Hypothalamus (tissue), 51 donors: Measurements from ENCODE around the gene NUBP2.
A peak's percentile ranks its signal among the peaks of the same experiment; 100 is the strongest.

Experiments used
- DNase-seq, 51 donors: peaks; one replicate each; lab custom pipeline; 2025; lab: John Stamatoyannopoulos, UW

NUBP2 gene

DNA sequence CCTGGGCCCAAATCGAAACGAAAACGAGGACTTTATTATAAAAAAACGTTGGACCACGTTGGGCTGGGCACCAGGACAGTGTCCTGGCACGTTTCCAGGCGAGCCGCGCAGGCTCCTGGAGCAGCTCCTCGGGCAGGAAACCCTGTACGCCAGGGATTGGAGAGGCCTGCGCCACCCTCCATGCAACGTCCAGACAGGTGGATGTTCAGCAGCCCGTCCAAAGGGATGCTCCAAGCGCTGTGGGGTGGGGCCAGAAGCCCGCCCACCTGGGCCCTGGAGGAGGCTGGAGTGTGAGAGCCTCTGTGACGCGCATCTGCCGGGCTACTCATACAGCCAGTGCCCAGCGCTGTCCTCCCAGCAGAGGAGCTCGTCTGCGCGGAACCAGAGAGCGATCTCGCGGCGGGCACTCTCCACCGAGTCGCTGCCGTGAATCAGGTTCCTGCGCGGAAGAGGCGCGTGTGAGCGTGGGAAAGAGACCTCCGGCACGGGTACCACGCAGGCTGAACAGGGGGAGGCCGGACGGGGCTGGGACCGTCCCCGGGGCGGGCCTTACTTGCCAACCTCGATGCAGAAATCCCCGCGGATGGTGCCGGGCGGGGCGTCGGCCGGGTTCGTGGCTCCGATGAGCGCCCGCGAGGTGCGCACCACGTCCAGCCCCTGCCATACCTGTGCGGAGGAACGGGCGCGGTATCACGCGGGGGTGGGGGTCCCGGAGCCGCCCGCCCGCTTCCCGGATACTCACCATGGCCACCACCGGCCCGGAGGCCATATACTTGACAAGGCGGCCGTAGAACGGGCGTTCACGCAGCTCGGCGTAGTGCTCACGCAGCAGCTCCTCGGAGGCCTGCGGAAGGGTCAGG, 12.2 kb upstream of the NUBP2 start:
- peak in 44 of 51 donors; percentile 13 to 71 (median 43) for DNase-seq

DNA sequence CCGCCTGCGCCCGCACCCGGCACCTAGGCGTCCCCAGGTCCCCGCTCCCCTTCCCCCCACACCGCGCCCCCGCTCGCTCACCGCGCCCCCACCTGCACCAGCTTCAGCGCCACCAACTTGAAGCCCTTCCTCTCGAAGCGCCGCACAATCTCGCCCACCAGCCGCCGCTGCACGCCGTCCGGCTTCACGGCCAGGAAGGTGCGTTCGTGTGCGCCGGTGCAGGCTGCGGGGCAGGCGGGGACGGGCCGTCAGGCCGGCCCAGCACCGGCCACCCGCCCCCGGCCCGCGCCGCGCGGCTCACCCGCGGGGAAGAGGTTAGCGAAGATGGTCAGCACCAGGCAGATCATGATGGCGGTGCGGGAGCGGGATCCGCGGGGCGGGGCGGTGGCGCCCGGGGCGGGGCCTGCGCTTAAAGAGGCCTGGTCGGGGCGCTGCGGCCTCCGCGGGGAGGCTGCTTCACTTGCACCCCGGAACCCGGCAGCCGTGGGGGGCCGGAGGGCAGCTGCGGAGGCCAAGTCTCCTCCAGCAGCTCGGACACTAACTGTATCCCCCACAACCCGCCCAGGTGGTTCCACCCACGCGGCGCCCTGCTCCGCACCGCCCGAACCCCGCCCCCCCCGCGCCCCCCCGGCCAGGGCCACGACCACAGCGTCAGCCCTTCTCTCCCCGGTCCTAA, 11.4 kb upstream of the NUBP2 start, which contains the start of gene NME3:
Gene NME3 (minus strand): TSS at position 356 of the 676 bp plus-strand sequence. CDS start 9 bp downstream, at position 347.
- peak in 49 of 51 donors; percentile 21 to 82 (median 55) for DNase-seq

DNA sequence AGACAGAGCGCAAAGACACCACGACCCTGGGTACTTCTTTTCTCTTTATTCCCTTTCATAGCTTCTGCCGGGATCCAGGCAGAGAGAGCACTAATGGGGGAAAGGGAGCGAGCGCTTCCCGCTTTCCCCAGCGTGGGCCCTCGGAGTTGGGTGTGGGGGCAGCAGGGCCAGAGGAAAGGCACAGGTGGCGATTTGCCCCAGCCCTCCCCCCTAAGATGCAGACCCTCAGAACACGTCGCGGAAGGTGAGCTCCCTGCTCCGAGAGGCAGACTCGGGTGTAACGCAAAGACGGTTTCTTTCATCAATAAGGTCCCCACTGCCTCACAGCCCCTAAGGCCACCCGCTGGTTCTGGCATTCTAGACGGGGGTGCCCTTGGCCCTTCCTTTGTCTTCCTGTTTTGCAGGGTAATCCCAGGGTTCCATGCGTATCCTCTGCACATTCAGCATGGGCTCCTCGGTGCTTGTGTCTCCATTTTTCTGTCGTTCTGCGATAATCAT, 10.8 kb upstream of the NUBP2 start:
- DNase-seq, result no peak

DNA sequence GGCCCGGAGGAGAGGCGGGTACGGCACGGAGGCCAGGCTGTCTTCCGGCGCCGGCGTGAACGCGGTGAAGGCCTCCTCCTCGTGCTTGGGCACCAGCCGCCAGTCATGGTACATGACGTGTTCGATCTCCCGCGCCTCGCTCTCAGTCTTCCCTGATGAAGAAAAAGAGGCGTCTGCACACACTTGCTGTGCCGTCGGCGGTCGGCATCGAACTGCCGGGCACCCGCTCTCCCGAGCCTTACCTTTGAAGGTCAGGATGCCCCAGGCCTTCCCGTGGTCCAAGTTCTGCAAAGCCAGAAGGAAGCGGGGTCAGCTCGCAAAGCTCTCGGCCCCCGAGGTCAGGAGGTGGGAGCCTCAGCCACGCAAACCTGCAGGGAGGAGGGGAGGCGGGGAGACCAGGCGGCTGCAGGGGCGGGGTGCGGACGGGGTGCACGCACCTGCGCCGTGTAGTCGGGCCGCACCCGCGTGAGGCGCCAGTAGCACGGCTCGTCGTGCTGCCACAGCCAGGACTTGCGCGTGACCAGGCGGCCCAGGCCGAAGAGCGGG, 10.3 kb upstream of the NUBP2 start, which contains the start of gene EME2:
Gene EME2 (plus strand): TSS at position 449 of the 546 bp plus-strand sequence. CDS start 418 bp downstream, outside the sequence.
- peak in 4 of 51 donors; percentile 27 to 57 (median 42) for DNase-seq

DNA sequence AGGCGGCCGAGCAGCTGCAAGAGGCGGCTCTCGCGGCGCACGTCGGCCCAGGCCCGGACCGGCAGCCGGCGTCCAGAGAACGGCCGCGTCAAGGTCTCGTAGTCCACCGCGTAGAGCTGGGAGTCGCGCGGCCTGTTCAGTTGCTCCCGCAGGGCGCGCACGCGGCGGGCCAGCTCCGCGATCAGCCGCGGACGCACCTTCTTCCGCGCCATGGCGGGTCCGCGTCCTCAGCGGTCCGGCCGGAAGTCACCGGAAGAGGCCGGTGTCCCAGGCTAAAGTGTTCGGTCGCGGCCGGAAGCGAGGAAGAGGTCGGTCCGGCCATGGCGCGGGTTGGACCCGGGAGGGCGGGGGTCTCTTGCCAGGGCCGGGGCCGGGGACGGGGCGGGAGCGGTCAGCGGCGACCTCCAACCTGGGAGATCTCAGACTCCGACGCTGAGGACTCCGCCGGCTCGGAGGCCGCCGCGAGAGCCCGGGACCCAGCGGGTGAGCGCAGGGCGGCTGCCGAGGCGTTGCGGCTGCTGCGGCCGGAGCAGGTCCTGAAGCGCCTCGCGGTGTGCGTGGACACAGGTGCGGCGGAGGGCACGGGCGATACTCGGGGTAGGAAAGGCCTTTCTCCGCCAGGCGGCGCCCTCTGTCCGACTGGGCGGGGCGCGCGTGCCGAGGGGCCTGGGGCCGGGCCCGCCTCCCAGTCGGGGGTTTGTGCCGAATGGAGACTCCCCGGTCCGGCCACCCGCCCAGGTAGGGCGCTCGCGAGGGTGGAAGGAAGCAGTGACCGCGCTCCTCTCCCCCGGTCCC, 9.7 kb upstream of the NUBP2 start, which contains the start of gene MRPS34:
Gene MRPS34 (minus strand): TSS at position 227 of the 795 bp plus-strand sequence. CDS start 15 bp downstream, at position 212.
- peak; percentile 27 to 84 (median 68) for DNase-seq

DNA sequence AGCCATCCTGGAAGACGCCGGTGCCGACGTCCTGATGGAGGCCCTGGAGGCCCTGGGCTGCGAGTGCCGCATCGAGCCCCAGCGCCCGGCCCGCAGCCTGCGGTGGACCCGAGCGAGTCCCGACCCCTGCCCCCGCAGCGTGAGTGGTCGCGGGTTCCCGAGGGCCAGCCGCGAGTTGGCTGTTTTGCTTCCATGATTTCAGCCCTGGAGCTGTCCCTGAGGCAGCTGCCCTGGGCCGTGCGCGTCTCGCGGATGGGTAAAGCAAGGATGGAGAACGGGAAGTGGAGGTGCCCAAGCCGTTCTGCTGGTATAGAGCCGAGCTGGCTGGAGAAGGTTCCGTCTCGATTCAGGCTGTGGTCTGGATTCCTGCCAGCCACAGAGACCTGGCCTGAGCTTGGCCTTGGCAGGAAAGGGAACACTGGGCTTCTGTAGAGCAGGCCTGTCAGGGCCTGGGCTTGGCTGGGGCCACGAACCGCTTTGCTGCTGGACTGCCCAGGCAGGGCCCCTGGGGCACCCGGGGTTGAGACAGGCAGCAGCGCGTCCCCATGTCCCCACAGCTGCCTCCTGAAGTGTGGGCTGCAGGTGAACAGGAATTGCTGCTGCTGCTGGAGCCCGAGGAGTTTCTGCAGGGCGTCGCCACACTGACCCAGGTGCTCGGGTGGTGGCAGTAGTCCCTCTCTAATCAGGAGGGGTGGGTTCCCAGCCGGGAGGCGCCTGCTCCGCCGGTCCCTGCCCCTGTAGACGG, 8.9 kb upstream of the NUBP2 start:
- DNase-seq, result peak in 12 of 51 donors; percentile 17 to 47 (median 38)

DNA sequence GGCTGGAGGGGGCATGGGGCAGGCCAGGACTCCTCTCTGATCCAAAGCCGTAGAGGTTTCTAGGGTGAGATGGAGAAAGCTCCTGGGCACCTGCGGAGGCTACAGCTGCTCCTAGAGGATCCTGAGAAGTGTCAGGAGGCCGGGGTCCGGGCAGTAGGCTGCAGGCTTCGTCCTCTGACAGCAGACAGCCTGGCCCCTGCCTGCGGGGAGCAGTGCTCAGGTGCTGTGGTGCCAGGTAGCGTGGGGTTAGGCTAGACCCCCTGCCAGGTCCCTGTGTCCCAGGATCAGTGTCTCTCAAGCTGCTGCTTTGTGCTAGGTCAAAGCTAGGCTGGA, 8.3 kb upstream of the NUBP2 start:
- no peak for DNase-seq

DNA sequence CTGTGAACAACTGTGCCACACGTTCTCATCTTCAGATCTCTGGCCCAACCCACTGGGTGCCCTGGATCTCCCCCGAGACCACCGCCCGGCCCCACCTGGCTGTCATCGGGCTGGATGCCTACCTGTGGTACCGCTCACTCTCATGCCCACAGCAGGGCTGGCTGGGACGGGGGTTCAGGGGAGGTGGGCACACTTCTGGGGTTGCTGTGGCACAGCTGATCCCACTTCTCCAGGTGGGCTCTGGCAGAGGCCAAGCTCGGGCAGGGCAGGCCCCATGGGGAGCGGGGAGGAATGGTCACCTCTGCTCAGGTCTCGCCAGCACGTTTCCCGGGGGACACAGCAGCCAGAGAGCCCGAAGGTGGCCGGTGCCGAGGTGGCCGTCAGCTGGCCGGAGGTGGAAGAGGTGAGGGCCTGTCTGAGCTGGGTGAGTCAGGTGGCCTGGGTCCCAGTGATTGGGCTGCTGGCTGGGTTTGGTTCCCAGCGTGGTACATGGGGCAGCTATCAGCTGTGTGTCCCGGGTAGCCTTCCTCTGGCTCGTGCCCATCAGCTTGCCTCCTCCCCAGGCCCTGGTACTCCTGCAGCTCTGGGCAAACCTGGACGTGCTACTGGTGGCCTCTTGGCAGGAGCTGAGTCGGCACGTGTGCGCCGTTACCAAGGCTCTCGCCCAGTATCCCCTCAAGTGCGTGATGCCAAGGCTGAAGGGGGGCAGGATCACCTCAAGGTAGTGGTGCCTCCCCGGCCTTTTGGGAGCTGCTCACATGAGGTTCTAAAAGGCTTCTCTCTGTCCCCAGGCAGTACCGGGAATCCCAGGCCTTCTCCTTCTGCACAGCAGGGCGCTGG, 7.5 kb upstream of the NUBP2 start:
- no peak for DNase-seq

DNA sequence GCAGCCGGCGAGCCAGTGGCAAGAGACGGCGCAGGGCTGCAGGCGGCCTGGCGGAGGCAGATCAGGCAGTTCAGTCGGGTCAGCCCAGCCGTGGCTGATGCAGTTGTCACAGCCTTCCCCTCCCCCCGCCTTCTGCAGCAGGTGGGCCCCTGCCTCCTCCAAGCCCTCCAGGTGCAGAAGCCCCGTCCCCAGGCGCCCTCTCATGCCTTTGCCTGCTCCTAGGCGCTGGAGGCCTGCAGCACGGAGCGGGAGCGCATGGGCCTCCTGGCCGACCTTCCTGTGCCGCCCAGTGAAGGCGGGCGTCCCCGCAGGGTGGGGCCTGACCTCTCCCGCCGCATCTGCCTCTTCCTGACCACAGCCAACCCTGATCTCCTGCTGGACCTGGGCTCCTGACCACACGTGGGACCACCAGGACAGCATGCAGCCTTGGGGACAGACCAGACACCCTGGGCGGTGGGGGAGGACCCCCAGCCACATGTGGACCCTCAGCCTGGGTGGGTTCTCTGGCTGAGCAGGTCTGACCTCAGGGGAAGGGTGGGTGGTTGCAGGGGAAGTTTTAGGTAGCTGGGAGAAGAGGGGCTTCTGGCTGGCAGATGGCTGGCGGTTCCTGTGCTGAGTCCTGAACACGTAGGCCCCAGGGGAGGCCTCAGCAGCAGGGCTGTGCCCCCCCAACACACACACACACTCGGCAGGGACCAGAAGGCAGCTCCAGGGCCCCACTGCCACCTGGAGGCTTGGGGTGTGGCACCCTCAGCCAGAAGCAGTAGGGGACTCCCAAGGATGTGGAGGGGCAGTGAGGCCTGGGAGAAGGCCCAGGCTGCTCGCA, 6.7 kb upstream of the NUBP2 start:
- no peak for DNase-seq

DNA sequence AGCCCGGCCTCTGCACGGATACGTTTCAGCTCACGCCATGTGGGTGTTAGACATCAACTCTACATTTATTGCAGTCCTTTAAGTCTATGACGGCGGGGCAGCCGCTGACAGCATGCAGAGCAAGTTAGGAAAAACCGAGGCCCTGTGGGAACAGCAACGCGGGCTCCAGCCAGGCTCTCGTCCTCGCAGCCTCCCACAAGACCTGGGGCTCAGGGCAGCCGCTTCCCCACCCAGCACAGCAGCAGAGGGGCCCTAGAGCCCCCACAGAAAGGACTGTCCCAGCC, 6.1 kb upstream of the NUBP2 start:
- DNase-seq, result no peak

DNA sequence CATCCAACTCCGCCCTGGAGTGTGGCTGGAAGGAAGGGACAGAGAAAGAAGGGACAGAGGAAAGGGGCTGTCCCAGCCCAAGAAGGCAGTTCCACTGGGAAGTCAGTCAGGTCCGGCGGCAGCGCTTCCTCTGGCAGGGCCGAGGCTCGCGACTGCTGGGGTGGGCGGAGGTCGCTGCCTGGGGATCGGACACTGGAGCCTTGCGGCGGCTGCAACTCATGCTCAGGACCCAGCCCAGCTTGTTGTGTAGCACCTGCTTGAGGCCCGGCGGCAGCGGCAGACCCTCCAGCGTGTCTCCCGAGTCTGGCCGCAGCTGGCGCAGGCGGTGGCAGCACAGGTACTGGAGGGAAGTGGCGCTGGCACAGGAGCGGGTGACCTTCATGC, 5.8 kb upstream of the NUBP2 start:
- no peak for DNase-seq

DNA sequence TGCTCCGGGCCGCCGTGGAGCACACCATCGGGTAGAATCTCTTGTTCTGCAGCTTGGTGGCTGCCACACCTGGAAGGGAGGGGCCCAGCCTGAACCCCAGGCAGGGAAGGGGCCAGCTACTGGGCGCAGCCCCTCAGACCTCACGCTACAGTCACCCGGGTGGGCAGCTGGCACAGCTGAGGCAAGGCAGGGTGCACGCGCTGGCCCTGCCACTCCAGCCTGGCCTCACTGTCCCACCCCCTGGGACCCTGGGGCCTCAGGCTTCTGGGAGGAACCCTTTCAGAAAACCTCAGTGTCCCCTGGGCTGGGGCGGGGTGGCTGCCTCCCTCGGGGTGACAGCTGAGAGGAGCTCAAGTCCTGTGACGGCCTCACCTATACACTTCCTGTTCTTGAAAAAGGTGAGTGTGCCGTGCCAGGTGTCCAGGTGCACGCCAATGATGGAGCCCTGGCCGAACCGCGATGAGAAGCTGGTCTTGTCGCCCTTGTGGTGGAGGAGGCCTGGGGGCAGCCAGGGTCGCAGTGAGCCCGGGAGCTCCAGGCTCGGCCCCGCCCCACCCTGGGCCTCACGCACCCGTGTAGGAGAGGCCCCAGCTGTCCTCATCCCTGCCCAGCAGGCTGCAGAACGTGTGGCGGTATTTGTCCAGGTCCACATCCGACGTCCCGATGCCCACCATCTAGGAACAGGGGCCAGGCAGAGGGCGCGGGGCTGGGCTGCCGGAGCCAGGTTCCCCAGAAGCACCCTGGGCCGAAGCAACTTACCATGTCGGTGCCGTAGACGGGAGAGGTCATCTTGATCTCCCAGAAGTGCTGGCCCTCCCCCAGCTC, 5.2 kb upstream of the NUBP2 start:
- DNase-seq, result no peak

DNA sequence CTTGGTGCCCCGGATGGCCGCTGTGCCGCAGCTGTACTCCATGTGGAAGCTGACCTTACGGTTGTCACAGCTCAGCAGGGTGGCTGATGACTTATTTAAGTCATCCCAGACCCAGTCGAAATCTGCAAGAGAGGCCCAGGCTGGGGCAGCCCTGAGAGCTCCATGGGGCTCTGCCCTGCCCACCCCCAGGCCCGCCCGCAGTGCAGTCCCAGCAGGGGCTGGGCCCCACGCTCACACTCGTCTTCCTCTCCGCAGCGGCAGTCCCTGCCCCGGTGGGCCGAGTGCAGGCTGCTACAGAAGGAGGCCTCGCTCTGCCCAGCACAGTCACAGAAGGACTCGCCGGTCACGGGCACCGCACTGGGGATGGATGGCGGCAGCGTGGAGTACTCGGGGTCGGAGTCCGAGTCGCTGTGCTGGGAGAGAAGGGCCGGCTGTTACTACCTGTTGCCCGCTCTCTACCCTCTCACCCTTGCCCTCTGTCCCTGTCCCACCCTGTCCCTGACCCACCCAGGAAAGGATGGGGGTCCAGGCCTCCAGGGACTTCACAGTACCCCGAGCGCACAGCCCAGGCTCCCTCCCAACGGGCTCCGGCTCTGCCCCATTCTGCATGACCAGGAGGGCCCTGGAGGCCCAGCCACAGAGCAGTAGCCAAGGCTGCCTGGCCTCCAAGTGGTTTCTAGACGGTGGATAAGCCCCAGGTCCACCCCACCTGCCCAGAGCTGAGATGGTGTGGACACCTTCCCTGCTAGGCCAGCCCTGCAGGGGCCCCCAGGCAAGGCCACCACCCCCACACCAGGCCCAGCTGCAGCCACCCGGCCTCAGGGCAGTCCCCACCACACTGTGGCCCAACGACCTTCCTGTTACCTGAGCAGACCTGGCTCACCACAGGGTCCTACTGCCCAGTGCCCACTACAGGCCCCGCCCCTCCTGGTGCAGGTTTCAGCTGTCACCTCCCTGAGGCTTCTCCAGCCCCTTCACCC, 4.3 kb upstream of the NUBP2 start:
- DNase-seq, result no peak

DNA sequence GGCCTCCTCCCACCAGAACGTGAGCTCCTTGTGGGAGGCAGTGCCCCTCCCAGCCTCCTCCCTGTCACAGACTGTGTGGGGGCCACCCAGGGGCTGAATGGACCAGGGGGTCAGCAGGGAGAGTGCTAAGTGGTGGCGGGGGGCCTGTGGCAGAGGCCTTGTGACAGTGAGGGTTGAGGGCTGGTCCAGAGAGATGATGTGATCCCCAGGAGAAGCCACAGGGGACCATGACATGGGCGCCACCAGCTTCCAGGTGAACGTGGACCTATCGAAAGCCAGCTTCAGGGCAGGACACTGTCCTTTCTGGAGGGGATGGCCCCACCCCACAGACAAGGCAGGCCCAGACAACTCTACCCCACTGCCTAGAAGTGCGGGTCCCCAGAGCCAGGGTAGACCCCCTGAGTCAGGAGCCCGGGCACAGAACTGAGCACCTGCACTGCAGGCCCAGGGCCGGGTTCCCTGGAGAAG, 3.5 kb upstream of the NUBP2 start:
- DNase-seq, result no peak

DNA sequence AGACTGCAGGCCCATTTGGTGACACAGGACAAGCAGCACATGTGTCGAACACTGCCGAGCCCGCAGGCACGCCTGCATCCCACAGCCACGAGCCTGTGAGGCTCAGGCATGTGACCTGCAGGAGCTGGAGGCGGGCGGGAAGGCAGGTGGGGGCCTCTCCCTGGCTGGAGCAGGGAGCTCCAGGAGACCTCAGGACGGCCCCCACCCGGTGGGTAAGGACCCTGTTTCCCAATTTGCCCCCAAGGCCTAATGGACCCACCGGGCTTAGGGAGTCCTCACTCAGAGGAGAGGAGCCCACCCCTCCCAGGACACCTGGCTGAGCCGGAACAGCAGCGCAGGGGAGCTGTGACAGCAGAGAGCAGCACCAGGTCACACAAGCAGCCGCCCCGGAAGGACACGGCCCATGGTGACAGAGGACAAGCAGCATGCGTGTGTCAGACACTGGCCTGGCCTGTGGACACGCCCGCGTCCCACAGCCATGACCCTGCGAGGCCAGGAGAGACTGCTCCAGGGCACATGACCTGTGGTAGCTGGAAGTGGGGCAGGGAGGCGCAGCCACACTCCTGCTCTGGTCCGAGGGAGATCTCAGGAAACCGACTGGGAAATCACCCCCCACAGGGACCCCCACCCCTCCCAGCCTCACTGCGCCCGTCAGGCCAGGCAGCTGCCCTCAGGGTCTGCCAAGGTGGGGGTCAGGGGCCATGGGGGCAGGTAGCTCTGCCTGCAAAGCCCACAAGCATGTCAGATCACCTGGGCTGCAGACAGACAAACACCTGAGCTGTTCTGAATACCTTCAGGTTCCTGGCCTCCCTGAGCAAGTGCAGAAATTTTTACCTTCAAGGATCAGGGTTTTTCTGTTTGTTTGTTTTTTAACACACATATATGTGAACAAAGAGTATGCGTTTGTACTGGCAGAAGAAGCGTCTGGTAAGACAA, 2.8 kb upstream of the NUBP2 start:
- peak in 1 of 51 donors; percentile 20 for DNase-seq
